HFF-Myc (cell line): Measurements from ENCODE around the gene DNAJB1.

Source experiments
- DNase-seq: peaks from one replicate; pipeline ENCODE4 v3.0.0-alpha.2; 2011; ENCODE audit warnings: low read depth; ENCODE audit errors: extremely low read depth
- H3K4me3 ChIP-seq: replicated peaks from 2 replicates; pipeline ENCODE4 v1.5.1; 2011; ENCODE audit warnings: low read depth, mild to moderate bottlenecking, control low read depth, low read length
- CTCF ChIP-seq: IDR thresholded peaks from 2 replicates; pipeline ENCODE4 v1.5.1; 2012; ENCODE audit warnings: mild to moderate bottlenecking, low read depth, low read length, control low read depth; ENCODE audit errors: missing control alignments

The DNAJB1 gene

DNA sequence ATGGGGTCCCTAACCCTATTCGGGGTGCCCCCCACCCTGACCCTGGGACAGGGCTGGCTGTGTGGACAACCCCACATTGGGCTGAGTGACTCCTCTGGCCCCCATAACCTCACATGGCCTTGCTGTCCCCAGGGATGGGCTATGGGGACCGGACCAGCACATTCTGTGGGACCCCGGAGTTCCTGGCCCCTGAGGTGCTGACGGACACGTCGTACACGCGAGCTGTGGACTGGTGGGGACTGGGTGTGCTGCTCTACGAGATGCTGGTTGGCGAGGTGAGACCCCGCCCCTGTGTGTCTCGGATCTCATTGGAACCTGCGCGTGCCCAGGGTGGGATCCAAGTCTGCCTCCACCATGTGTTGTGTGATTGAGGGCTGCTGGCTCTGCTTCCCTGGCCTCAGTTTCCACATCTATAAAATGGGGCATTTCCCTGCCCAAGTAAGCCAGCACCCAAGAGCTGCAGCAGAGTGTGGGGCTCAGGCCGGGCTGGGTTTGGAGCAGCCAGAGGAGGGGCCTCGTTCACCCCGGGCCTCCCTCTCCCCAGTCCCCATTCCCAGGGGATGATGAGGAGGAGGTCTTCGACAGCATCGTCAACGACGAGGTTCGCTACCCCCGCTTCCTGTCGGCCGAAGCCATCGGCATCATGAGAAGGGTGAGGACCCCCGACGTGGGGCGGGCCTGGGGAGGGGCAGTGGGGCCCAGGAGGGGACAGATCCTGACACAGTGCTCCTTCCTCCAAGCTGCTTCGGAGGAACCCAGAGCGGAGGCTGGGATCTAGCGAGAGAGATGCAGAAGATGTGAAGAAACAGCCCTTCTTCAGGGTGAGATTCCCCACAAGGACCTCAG, 47.9 kb downstream of the DNAJB1 start:
- no peak for DNase-seq
- TF ChIP-seq CTCF: no peak
- H3K4me3 ChIP-seq: no peak overlapping the region

- DNase-seq: no peak
- TF ChIP-seq CTCF: peak; percentile 10
- no peak overlapping the region for H3K4me3 ChIP-seq
Observed at GRCh38 chr19:14467816-14468215, 50.4 kb downstream of the DNAJB1 start.

GRCh38 chr19:14467391-14467790, 50.8 kb downstream of the DNAJB1 start:
- no peak for DNase-seq
- TF ChIP-seq CTCF: no peak

More at GRCh38 chr19:14467391-14467790, 50.8 kb downstream of the DNAJB1 start:
- no peak overlapping the region for H3K4me3 ChIP-seq
